HG03196 (cell line): ENCODE data around the gene C9orf85.

Experiments used
- ATAC-seq: cut with Tn5 transposase; IDR thresholded peaks from one replicate; pipeline ENCODE4 v1.9.1; 2021; ENCODE audit not compliant: unreplicated experiment

Gene C9orf85

DNA sequence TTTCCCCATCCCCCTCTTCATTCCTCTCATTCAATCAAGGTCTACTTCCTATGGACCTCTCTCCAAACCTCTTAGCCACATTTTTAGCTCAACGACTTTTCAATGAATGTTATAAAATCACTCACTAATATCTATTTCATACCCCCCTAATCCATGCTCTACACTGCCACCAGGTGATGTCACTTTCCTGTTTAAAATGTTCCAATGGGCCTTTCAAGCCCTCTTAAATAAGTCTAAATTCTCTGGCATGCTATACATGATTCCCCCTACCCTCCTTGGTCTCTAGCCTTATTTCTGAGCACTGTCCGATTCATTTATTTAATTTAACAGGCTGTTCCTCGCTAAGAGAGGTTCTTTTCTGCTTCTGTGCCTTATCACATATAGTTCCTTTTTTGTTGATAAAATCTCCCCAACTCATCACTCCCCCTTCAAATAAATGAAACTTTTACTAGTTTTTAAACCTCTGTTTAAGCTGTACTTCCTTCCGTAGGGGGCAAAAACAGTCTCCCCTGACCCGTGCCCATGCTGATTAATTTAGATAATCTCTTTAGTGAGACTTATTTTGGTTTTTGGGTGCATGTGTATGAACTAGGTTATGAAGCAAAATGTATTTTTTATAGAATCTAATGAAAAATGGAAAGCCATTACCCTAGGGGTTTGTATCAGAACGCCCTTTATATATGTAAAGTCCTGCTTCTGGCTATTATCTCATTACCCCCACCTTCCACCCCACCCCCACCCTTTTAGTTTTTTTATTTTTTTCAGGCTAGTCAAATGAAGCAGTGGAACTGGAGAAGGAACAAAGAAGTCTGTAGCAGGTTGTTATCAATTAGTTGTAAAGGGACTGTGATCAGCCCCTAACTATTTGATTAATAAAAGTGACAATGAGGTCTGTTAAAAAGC, 9.5 kb upstream of the C9orf85 start:
- no peak for ATAC-seq

- no peak for ATAC-seq
Observed at GRCh38 chr9:71904076-71904475, 7.4 kb upstream of the C9orf85 start.

DNA sequence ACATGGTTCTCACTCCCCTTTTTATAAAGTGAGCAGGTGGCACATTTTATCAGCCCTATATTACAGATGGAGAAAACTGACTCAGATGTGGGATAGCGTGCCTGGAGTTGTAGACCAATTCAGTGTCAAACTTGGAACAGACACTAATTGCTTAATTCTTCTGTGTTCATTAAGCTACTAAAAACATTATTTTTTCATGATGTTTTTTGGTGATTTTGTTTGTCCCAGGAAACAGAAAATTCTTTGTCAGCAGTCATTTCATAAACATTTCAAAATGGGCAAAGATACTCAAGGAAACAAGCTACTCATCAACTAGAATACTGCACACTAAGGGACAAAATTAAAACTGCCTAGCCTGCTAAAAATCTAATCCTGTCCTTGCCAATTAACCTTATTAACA, 2.6 kb upstream of the C9orf85 start:
- ATAC-seq, result no peak

DNA sequence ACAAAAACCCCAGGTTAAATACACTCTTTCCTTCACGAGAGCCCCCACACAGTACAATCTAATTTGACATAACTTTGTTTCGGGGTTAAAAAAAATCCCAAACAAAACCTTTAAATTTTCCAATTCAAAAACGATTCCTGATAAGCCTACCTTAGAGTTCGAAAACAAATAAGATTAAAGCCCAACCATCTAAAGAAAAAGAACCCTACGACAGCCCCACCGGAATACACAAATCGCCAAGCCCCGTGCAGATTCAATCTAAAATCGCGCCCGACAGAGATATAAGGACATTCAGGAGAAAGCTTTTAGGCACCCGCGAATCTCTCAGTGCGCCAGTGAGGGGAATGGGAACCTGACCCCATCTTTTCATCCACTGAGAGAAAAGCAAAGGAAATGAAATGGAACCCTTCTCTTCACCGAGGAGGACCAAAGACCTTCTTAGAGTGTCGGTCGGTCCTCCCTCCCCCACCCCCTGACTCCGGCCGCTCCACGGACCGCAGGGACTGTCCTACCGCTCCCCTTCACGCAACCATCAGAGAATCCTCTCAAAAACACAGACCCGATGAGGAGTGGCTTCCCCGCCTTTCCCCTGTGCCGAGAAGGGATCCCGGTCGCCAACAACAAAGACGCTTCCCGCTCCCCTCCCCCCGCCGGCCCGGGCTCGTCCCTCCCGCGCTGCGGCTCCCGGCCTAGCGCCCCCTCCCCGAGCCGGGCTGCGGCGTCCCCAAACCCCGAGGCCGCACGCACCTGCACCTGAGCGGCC, 1.4 kb upstream of the C9orf85 start:
- ATAC-seq, result peak; percentile 11

DNA sequence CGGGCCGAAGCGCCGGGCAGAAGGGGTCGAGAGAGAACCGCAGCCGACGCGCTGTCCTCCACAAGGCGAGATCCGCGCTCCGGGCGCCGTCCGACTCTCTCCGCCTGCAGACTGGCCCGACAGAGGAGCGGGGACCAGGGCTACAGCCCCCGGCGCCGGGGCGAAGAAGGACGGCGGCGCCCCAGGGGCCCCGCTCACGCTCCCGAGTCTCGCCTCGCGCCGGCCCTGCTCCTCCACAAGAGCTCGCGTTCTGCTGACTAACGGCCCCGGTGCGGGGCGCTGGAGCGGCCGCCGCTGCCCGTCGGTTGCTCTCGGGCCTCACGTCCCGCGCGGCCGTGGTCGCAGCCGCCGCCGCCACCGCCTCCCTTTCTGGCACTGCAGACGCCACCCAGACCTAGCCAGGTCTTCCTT, 784 bp upstream of the C9orf85 start:
- peak; percentile 13 for ATAC-seq

- ATAC-seq, result no peak
Observed at GRCh38 chr9:71911908-71912335, 483 bp downstream of the C9orf85 start.

GRCh38 chr9:71915495-71915894, 4.1 kb downstream of the C9orf85 start:
- no peak for ATAC-seq

GRCh38 chr9:71916834-71917534, 5.5 kb downstream of the C9orf85 start:
- peak; percentile 48 for ATAC-seq

DNA sequence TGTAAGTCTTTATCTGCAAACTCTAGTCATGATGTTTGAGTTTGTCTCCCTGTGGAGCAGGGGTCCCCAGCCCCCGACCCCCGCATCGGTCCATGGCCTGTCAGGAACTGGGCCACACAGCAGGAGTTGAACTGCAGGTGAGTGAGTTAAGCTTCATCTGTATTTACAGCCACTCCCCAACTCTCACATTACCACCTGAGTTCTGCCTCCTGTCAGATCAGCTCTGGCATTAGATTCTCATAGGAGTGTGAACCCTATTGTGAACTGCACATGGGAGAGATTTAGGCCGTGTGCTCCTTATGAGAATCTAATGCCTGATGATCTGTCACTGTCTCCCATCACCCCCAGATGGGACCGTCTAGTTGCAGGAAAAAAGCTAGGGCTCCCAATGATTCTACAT, 7.0 kb downstream of the C9orf85 start:
- ATAC-seq, result no peak

GRCh38 chr9:71920456-71921189, 9.2 kb downstream of the C9orf85 start:
- ATAC-seq, result no peak

- no peak for ATAC-seq
Observed at GRCh38 chr9:71921190-71921814, 9.9 kb downstream of the C9orf85 start.

- ATAC-seq, result no peak
Observed at GRCh38 chr9:71924576-71924975, 13.1 kb downstream of the C9orf85 start.

DNA sequence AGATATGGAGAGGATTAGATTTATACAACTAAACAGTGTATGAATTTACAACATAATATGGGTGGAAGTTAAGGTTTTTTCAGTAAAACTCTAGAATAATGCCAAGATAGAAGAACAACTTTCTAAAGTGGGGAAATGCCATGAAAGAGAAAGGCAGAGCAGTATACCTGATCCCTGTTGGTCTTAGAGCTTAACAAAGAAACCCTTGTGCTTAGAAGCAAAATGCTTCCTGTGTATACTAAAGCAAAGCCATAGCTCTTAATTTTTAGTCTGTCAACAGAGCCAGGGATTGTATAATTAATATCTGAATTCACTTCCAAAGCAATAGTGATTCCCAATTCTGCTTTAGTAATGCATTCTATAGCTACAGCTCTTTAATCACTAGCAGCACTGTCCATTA, 14.4 kb downstream of the C9orf85 start:
- no peak for ATAC-seq

GRCh38 chr9:71928376-71928775, 16.9 kb downstream of the C9orf85 start:
- no peak for ATAC-seq

DNA sequence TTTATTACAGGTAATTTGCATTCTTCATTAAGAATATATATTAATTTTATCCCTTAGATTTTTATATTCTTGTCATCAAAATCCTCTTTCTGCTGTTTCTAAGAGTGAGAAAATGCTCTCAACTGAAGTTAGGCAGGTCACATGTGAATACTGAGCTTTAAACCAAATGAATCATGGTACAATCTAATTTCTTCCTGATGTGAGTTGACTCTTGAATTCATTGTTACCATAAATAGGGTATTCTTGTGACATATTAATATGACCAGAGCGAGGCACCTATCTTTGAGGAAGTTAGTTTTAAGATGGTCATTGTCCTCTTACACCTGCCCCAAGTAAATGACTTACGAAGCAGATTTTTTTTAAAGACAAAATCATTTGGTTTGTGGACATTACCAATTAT, 17.4 kb downstream of the C9orf85 start:
- ATAC-seq, result no peak

DNA sequence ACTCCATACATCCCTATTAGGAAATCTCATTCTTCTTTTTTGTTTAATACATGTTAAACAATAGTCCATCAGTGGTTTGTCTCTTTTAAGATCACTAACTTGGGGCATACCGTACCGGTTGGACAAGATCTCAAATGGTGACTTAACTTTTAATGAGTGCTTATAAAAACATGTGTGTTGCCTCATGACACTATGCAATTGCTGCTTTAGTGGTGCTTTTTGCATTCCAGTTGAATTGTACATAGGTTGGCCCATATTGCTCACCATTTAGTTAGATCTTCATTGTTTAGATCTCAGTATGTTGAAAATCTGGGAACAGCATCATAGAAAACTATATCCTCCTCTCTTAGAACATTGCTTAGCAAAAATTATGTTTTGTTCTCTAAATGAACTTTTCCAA, 17.8 kb downstream of the C9orf85 start:
- no peak for ATAC-seq

- ATAC-seq, result no peak
Observed at GRCh38 chr9:71929791-71930440, 18.5 kb downstream of the C9orf85 start.

GRCh38 chr9:71931166-71931565, 19.7 kb downstream of the C9orf85 start:
- ATAC-seq, result no peak

GRCh38 chr9:71936066-71936465, 24.6 kb downstream of the C9orf85 start:
- no peak for ATAC-seq

DNA sequence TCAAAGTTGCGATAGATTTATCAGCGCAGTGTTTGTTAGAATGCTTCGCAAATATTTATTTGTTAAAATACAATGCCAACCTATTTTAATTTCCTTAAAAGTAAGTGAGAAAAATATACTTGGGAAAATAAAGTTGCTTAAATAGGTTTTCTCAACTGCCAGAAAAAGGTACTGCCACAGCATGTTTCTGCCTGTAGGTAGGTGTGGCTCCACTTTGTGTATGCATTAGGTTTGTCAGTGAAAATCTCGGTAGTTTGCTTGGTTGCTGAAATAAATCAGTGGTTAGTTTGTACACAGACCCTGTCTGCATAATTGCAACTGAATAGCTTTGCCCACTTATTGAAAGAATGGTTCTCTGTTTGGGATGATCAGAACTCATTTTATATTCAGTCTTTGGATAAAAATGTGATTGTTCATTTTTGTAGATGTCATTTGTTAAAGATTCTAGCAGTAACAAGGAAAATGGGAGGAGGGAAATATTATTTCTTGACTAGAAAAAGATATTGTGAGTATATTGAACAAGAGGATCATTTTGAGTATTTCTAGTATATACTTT, 25.7 kb downstream of the C9orf85 start:
- ATAC-seq, result no peak
